GM13977 (cell line): ENCODE data around the gene RICTOR.
"Not testable (repeated sequence)": the region's sequence is repeated elsewhere in the genome, so short reads cannot be mapped to it uniquely, and the experiment has no call there.

Experiments
- DNase-seq: peaks from one replicate; pipeline ENCODE4 v3.0.0; 2012; ENCODE audit warnings: low spot score
- in situ Hi-C: fragments of 300-500 bp; cut with MboI; formaldehyde crosslinking; loops from one replicate; pipeline ENCODE4 v1.12.0; 2022; ENCODE audit warnings: low sequenced_read_pairs, low pct_unique_long_range_greater_than_20kb, mixed read lengths, inconsistent platforms; ENCODE audit not compliant: unreplicated experiment
- TF ChIP-seq, protein P1 (sequence below): IDR thresholded peaks from 2 replicates; pipeline ENCODE4 v1.5.1; 2012; ENCODE audit warnings: mild to moderate bottlenecking, control low read depth; ENCODE audit not compliant: insufficient read depth; ENCODE audit errors: extremely low read depth, missing control alignments

The RICTOR gene

DNA sequence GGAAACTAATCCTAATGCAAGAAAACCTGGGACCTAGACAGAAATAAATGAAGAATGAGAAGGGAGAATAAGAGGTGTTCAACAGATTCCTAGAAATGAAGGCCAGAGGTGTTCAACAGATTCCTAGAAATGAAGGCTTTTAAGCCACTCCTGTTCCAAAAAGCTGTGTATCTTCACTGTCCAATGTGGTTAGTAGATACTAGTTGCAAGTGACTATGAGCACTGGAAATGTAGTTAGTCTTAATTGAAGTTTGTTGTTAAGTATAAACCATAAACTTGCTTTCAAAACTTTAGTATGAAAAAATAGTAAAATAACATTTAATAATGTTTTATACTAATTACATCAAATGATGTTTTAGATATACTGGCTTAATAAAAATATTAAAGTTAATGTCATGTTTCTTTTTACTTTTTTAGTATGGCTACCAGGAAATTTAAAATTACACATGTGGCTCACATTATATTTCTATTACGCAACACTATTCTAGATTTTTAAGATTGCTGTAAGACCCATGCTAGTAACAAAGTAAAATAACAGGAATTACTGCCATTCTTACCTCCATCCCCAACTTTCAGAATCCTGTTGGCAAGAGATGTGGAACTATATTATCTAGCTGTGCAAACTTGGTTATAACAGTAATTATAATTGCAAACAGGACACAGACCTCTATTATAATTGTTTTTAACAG is 57.5 kb downstream of the RICTOR start:
- in situ Hi-C loops: no loop called here
- DNase-seq: no peak
- TF ChIP-seq, protein P1, sequence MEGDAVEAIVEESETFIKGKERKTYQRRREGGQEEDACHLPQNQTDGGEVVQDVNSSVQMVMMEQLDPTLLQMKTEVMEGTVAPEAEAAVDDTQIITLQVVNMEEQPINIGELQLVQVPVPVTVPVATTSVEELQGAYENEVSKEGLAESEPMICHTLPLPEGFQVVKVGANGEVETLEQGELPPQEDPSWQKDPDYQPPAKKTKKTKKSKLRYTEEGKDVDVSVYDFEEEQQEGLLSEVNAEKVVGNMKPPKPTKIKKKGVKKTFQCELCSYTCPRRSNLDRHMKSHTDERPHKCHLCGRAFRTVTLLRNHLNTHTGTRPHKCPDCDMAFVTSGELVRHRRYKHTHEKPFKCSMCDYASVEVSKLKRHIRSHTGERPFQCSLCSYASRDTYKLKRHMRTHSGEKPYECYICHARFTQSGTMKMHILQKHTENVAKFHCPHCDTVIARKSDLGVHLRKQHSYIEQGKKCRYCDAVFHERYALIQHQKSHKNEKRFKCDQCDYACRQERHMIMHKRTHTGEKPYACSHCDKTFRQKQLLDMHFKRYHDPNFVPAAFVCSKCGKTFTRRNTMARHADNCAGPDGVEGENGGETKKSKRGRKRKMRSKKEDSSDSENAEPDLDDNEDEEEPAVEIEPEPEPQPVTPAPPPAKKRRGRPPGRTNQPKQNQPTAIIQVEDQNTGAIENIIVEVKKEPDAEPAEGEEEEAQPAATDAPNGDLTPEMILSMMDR: no peak

DNA sequence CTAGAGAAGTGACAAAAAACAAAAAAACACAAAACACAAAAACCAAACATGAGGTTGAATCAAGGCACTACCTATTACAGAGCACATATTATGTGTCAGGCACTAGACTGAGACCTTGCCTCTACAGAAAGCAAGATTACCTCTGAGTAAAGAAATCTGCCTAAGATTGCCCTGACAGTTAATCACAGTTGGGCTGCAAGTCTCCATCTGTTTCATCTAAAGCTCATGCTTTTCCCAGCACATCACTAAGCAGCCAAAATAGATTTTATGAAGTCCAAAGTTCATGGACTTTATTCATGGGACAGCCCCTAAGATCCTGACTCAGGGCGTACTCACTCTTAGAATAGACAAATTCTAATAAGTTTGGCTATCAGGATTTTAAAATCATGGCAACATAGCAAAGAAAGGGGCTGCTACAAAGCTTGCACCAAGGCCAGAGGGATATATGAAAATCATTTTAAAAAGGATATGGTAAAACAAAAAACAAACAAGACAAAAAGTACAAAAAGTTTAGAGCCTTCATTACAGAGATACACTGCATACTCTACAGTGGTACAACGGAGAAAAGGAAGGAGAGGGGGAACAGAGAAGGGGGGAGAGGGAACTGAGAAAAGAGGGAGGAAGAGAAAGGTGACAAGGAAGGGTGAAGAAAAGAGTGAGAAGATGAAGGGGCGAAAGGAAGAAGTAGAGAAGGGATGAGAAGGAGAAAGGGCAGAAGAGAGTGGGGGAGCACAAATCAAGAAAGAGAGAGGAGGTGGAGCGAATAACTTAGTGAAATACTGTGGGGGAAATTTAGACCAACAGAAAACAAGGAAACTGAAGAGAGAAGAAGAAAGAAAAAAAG is 58.2 kb downstream of the RICTOR start:
- TF ChIP-seq, protein P1: no peak
- in situ Hi-C loops: no loop called here
- DNase-seq: no peak

DNA sequence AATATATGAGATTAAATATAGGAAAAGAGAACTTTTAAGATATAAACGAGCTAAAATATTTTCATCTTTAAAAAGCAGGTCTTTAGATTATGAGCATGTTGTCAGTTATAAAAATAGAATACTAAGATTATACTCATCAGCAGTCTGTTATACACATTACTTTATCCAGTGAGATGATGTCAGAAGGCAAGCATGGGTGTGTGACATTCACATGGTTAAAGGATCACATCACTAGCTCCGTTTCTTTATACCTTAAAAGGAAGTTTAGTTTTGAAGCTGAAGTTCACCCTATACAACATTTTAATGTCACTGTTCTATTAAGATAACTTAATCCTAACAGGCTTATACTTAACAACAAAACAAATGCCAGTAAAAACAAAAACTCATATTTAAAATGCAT is 59.6 kb downstream of the RICTOR start:
- no peak for DNase-seq
- TF ChIP-seq, protein P1: no peak
- in situ Hi-C loops: no loop called here

DNA sequence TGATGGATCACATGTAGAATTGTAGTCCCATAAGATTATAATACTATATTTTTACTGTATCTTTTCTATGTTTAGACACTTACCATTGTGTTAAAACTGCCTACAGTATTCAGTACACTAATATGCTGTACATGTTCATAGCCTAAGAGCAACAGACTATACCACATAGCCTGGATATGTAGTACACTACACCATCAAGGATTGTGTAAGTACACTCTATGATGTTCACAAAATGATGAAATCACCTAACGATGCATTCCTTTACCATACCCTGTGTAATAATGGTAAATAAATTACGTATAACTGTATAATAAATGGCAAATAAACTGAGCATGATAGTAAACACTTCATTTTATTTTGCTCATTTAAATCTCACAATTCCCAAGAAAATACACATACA is 60.3 kb downstream of the RICTOR start:
- TF ChIP-seq, protein P1: no peak
- in situ Hi-C loops: no loop called here
- DNase-seq: no peak

DNA sequence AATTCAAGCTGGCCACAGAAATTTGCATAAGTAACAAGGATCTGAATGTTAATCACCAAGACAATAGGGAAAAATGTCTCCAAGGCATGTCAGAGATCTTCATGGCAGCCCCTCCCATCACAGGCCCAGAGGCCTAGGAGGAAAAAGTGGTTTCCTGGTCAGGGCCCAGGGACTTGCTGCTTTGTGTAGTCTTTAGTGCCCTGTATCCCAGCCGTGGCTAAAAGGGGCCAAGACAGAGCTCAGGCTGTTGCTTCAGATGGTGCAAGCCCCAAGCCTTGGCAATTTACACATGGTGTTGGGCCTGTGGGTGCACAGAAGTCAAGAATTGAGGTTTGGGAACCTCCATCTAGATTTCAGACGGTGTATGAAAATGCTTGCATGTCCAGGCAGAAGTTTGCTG is 63.2 kb downstream of the RICTOR start:
- DNase-seq: not testable (repeated sequence)

DNA sequence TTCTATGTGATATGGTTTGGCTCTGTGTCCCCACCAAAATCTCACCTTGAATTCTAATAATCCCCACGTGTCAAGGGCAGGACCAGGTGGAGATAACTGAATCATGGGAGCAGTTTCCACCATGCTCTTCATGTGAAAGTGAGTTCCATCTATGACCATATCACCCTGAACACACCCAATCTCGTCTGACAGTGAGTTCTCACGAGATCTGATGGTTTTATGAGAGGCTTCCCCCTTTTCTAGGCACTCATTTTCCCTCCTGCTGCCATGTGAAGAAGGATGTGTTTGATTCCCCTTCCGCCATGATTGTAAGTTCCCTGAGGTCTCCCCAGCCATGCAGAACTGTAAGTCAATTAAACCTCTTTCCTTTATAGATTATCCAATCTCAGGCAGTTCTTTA is 64.2 kb downstream of the RICTOR start:
- TF ChIP-seq, protein P1: no peak
- in situ Hi-C loops: no loop called here
- DNase-seq: no peak

More for the DNA sequence above, 63.2 kb downstream of the RICTOR start:
- in situ Hi-C loops: not testable (repeated sequence)

DNA sequence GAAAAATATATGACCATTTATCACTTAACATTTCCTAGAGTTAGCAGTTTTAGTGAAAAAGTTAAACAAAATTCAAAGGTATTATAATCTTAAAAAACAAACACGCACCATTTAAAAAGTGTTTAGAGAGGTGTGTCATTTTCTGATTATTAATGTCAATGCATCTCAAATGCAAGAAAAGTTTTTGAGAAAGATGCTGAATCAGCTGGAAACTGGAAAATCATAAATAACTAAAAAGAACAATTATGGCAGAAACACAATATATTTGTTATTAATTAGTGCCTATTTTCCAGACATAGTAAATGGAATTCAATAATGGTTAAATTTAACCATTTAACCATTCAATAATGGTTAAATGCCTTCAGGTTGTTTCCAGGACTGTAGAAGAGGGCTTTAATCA is 64.9 kb downstream of the RICTOR start:
- in situ Hi-C loops: no loop called here
- TF ChIP-seq, protein P1: no peak
- no peak for DNase-seq
